C4-2B (cell line): ENCODE measurements around the gene ADH1C.
A peak's percentile ranks its signal among the peaks of the same experiment; 100 is the strongest.

ENCODE experiments used
- H3K27ac ChIP-seq: fragments of 450-650 bp; 2 replicates; pipeline ENCODE4 v1.5.1; 2017
- CTCF ChIP-seq: fragments of 450-650 bp; conservative IDR thresholded peaks from 2 replicates; pipeline ENCODE4 v1.5.1; 2017; ENCODE audit warnings: mild to moderate bottlenecking
- ZFX ChIP-seq: fragments of 450-650 bp; IDR thresholded peaks from 2 replicates; pipeline ENCODE4 v1.6.1; 2017

ADH1C gene

DNA sequence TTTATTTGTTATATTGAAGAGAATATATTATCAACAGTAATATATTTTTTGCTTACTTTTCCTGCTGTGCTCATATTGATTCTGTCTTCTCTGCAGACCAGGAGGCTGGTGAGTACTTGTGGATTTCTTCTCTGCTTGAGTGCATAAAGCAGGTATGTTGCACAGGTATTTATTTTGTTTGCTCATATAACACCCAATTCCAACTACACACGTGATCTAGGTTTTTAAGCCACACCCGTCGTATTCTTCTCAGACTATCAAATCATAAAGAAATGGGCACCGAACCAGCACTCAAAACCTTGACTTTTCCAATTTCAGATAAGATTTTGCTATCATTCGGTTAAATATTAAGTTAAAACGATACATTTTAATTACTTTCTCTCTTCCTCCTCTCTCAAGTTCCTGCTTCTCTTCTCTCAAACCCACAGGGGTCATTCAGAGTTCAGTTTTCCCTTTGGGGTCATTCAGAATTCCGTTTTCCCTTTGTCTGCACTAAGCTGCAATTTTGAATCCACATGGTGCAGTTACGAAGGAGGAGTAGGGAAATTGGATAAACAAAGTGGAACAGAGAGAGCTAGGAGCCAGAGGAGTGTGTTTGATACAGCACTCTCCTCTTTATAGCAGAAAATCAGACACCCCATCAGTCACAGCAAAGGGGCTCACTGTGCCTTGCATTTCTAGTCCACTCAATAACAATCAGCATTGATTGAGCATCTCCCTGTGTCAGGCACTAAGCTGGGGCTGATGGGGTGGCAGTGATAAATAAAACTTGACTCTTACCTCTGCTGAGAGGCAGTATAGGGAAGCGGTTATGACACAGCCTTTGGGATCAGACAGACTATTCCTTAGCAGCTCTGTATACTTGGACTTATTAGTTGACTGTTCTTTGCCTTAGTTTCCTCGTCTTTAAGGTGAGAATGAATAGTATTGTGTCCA is at the start of gene ADH1C:
TSS of gene ADH1C (minus strand) at position 145 of the 936 bp plus-strand sequence. CDS start at position 74, 71 bp downstream.
- TF ChIP-seq ZFX = no peak
- TF ChIP-seq CTCF = no peak
- H3K27ac ChIP-seq = peak within 1 kb of the TSS; percentile 43; the same call in 1 of the 2 replicates

GRCh38 chr4:99400831-99401230 is 48.3 kb upstream of the ADH1C start:
- TF ChIP-seq CTCF = no peak
- no peak for TF ChIP-seq ZFX

DNA sequence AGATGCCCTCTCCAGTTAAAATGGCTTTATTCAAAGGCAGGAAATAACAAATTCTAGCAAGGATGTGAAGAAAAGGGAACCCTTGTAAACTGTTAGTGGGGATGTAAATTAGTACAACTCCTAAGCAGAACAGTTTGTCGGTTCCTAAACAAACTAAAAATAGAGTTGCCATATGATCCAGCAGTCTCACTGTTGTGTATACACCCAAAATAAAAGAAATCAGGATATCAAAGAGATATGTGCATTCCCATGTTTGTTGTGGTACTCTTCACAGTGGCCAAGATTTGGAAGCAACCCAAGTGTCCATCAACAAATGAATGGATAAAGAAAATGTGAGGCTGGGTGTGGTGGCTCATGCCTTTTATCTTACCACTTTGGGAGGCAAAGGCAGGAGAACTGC is 46.5 kb upstream of the ADH1C start:
- no peak for TF ChIP-seq ZFX
- TF ChIP-seq CTCF = no peak
- no peak overlapping the region for H3K27ac ChIP-seq

More at GRCh38 chr4:99400831-99401230, 48.3 kb upstream of the ADH1C start:
- H3K27ac ChIP-seq = no peak overlapping the region

DNA sequence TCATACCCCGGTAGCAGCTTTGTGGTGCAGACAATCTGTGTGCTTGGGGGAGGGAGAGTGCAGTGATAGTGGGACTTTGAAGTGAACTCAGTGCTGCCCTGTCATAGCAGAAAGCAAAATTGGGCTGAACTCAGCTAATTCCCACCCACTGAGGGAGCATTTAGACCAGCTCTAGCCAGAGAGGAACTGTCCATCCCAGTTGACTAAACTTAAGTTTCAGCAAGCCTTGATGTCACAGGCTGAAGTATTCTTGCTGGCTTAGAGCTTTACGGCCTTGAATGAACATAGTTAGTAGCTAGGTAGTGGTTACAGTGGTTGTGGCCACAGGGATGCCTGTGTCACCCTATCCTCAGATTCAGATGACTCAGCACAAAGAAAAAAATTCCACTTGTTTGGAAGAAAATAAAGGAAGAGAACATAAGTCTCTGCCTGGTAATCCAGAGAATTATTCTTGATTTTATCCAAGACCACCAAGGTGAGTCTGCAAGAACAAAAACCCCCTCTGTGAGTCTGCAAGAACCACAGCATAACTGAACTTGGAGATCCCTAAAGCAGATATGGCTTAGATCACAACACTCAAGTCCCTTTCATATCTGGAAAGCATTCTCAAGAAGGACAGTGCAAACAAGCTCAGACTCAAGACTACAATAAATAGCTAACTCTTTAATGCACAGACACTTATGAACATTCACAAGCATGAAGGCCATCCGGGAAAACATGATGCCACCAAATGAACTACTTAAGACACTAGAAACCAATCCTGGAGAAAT is 43.2 kb upstream of the ADH1C start:
- no peak overlapping the region for H3K27ac ChIP-seq
- TF ChIP-seq CTCF = no peak
- no peak for TF ChIP-seq ZFX

DNA sequence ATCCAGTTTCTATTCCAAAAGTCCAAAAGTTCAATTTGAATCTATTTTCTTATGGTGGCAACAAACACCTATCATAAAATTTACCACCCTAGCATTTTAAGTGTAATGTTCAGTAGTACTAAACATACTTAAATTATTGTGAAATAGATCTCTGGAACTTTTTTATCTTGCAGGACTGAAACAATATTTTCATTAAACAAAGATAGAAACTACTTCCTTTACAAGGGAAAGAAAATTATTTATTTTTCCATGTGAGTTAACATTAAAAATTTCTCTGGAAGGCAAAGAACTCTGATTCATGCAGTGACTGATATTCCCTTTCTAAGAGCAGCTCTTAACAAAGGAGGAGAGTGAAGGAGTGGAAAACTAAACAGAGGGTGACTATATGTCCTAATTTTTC is 42.4 kb upstream of the ADH1C start:
- TF ChIP-seq ZFX (no peak), CTCF (no peak)
- H3K27ac ChIP-seq = no peak overlapping the region

DNA sequence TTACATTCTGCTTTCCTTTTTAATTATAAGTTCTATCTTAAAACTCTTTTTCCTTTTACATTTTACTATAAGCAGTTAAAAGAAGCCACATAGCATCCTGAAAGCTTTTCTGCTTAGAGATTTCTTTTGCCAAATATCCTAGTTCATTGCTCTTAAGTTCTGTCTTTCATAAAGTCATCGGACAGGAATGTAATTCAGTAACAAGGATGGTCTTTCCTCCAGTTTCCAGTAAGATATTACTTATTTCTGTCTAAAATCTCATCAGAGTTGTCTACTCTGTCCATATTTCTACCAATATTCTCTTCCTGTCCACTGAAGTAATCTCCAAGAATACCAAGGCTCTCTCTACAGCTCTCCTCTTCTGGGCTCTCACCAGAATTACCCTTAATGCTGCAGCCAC is 37.5 kb upstream of the ADH1C start:
- H3K27ac ChIP-seq = no peak overlapping the region
- TF ChIP-seq CTCF = no peak

- TF ChIP-seq CTCF = no peak
- no peak for TF ChIP-seq ZFX
- no peak overlapping the region for H3K27ac ChIP-seq
Measured at GRCh38 chr4:99389606-99390005, 37.1 kb upstream of the ADH1C start.
